Lung (tissue), 12 donors: ENCODE results near the gene CAPNS1. TPM values are rescaled to one million over a fixed set of nuclear protein-coding genes. Genes with fewer than 3 reads are reported as not detected.

Experiments
- ATAC-seq: fragments of 200-7000 bp; cut with Tn5 transposase; one replicate; pipeline ENCODE4 v1.9.1; 2020; ENCODE audit warnings: moderate number of reproducible peaks; ENCODE audit not compliant: insufficient read depth, low FRiP score
- DNase-seq, 3 donors: peaks; one replicate each; pipeline ENCODE4 v3.0.0-alpha.2; 2013 to 2017
- H3K27ac ChIP-seq, 2 donors: one replicate each; pipeline ENCODE4 v1.5.1; 2013; ENCODE audit warnings: mild to moderate bottlenecking in 2 of 2, moderate library complexity in 2 of 2, control low read depth in 1 of 2, inconsistent platforms in 1 of 2, low read depth in 1 of 2, low read length in 1 of 2
- H3K27me3 ChIP-seq, 3 donors: one replicate each; pipeline ENCODE4 v1.5.1; 2013; ENCODE audit warnings: low read length in 2 of 3; ENCODE audit not compliant: control insufficient read depth in 3 of 3, insufficient read depth in 3 of 3
- H3K36me3 ChIP-seq, 4 donors: one replicate each; pipeline ENCODE4 v1.5.1; 2013; ENCODE audit warnings: low read length in 4 of 4, mild to moderate bottlenecking in 1 of 4, moderate library complexity in 1 of 4; ENCODE audit not compliant: control insufficient read depth in 4 of 4, insufficient read depth in 4 of 4
- H3K4me1 ChIP-seq, 5 donors: one replicate each; pipeline ENCODE4 v1.5.1; 2013; ENCODE audit warnings: low read length in 5 of 5, mild to moderate bottlenecking in 2 of 5, moderate library complexity in 1 of 5; ENCODE audit not compliant: control insufficient read depth in 5 of 5, insufficient read depth in 5 of 5
- H3K4me3 ChIP-seq: one replicate; pipeline ENCODE4 v1.5.1; 2013; ENCODE audit warnings: mild to moderate bottlenecking, control low read depth, moderate library complexity
- H3K9ac ChIP-seq, 2 donors: one replicate each; pipeline ENCODE4 v1.5.1; 2013; ENCODE audit warnings: low read length in 2 of 2, control low read depth in 1 of 2; ENCODE audit not compliant: insufficient read depth in 1 of 2
- H3K9me3 ChIP-seq, 4 donors: one replicate each; pipeline ENCODE4 v1.5.1; 2013; ENCODE audit warnings: low read length in 3 of 4, mild to moderate bottlenecking in 1 of 4, moderate library complexity in 1 of 4; ENCODE audit not compliant: control insufficient read depth in 4 of 4, insufficient read depth in 3 of 4
- WGBS, 2 donors: extraction: QIAGEN DNeasy Blood & Tissue Kit; methylation state at CpG; one replicate each; pipeline ENCODE4 v1.1.7; 2013; 5-methylcytosine and 5-hydroxymethylcytosine counted together
- polyA plus RNA-seq, 2 donors: library from polyadenylated mRNA; stranded (reverse); fragments of 200-250 nt; gene quantifications; one replicate each; pipeline ENCODE4 v1.2.1, GENCODE V29; 2013
- total RNA-seq, 2 donors: library from RNA; depleted of rRNA in 1 of 2; stranded (reverse); fragments of >200 nt in 1 of 2; gene quantifications; one replicate each; pipeline ENCODE4 v1.2.1, GENCODE V29; 2014 to 2021
- TF ChIP-seq, protein P1 (sequence below): IDR thresholded peaks from 2 replicates; pipeline ENCODE4 v1.5.1; 2012; ENCODE audit warnings: mild to moderate bottlenecking; ENCODE audit errors: control extremely low read depth, extremely low read depth
- donor health status: control.
- donor health status: control.
- donor health status: Bipolar disorder and iron deficiency.
- donor health status: healthy.
- donor health status: DM: yes; HTN: yes; CAD: no.

Gene CAPNS1
- total and polyA plus RNA-seq, 4 donors: 201 to 743 (median 671) TPM

GRCh38 chr19:36116344-36116637 is 23.6 kb upstream of the CAPNS1 start:
- no peaks in the 10 kb centered on the region for H3K27me3 ChIP-seq
- H3K4me3 ChIP-seq: peak overlapping the region; percentile 64
- peaks cover 0 to 14% (median 0%) of the 10 kb centered on the region in 5 donors for H3K4me1 ChIP-seq
- H3K9me3 ChIP-seq: no peaks in the 10 kb centered on the region
- TF ChIP-seq, protein P1, sequence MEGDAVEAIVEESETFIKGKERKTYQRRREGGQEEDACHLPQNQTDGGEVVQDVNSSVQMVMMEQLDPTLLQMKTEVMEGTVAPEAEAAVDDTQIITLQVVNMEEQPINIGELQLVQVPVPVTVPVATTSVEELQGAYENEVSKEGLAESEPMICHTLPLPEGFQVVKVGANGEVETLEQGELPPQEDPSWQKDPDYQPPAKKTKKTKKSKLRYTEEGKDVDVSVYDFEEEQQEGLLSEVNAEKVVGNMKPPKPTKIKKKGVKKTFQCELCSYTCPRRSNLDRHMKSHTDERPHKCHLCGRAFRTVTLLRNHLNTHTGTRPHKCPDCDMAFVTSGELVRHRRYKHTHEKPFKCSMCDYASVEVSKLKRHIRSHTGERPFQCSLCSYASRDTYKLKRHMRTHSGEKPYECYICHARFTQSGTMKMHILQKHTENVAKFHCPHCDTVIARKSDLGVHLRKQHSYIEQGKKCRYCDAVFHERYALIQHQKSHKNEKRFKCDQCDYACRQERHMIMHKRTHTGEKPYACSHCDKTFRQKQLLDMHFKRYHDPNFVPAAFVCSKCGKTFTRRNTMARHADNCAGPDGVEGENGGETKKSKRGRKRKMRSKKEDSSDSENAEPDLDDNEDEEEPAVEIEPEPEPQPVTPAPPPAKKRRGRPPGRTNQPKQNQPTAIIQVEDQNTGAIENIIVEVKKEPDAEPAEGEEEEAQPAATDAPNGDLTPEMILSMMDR: no peak
- no peak for ATAC-seq
- H3K9ac ChIP-seq: no peak overlapping the region
- WGBS, 2 donors: 94 to 100% methylated on average over 1 of the region's 1 CpG
- peaks cover 0 to 32% (median 14%) of the 10 kb centered on the region in 4 donors for H3K36me3 ChIP-seq
- H3K27ac ChIP-seq: peak overlapping the region in 1 of 2 donors; percentile 73
- DNase-seq: no peak

DNA sequence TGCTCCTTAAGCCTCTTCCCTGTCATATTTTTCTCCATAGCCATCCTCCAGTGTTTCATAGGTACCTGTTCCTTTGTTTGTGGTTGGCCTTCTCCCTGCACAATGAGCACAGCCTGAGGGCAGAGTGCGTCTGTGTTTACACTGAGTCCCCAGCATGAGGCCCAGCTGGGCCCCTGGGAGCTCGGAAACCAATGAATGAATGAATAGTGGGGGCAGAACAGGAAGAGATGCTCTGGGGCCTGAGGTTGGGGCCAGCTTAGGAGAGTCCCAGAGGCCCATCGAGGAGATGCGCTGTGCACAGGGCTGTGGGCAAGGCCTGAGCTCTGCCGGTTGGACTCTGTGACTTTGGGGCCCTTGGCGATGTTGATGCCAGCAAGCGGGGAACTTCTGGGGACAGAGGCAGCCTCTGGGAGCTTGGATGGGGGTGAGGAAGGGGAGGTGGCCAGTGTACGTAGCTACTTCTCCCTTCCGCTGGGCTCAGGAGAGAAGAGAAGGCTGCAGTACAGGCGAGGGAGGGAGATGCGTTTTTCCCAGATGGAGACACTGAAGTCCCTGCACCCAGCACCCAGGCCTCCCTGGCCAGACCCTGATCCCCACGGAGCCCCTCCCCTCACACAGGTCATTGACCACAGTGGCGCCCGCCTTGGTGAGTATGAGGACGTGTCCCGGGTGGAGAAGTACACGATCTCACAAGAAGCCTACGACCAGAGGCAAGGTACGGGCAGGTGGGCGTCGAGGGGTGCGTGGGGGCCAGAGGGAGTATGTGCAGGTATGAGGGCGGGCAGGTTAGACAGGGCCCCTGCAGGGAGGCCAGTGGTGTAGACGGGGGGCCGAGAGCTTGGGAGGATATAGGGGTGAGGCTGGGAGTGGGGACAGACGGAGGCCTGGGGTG is 19.5 kb upstream of the CAPNS1 start:
- ATAC-seq (no peak), DNase-seq (no peak)
- TF ChIP-seq, protein P1: no peak
- no peak overlapping the region for H3K4me3 ChIP-seq
- H3K36me3 ChIP-seq: peaks cover 5 to 47% (median 17%) of the 10 kb centered on the region in 4 donors
- H3K27me3 ChIP-seq: no peaks in the 10 kb centered on the region
- H3K9me3 ChIP-seq: no peaks in the 10 kb centered on the region
- no peak overlapping the region for H3K9ac ChIP-seq
- WGBS, 2 donors: 91 to 94% methylated on average over 26 of the region's 26 CpGs
- no peak overlapping the region for H3K27ac ChIP-seq
- peaks cover 0 to 7% (median 0%) of the 10 kb centered on the region in 5 donors for H3K4me1 ChIP-seq

GRCh38 chr19:36120984-36121358 is 18.9 kb upstream of the CAPNS1 start:
- Histone ChIP-seq H3K27ac (no peak overlapping the region), H3K4me3 (no peak overlapping the region), H3K36me3 (peaks cover 6 to 51% (median 17%) of the 10 kb centered on the region in 4 donors), H3K9ac (no peak overlapping the region), H3K4me1 (peaks cover 0 to 6% (median 0%) of the 10 kb centered on the region in 5 donors), H3K9me3 (no peaks in the 10 kb centered on the region), H3K27me3 (no peaks in the 10 kb centered on the region)
- DNase-seq (no peak), ATAC-seq (no peak)
- WGBS, 2 donors: 95 to 96% methylated on average over 18 of the region's 18 CpGs
- TF ChIP-seq, protein P1: no peak
